Activated CD4-positive, alpha-beta T cell treated with anti-CD3 and anti-CD28 coated beads, Interleukin-2, amount 10 ng/mL, durations not matched to agents 24 days and 14 days (primary cell): Measurements from ENCODE around the gene ATF4. TPM values are rescaled to one million over a fixed set of nuclear protein-coding genes. Genes with fewer than 3 reads are reported as not detected.

ENCODE experiments used
- DNase-seq: peaks from one replicate; pipeline ENCODE4 v3.0.0; 2022
- H3K27ac Mint-ChIP-seq: one replicate; pipeline ENCODE4 v1.8.0; 2022; ENCODE audit warnings: mild to moderate bottlenecking, mixed read lengths
- H3K27me3 Mint-ChIP-seq: one replicate; pipeline ENCODE4 v1.8.0; 2022; ENCODE audit warnings: mixed read lengths
- H3K36me3 Mint-ChIP-seq: one replicate; pipeline ENCODE4 v1.8.0; 2022; ENCODE audit warnings: low read depth, mild to moderate bottlenecking, mixed read lengths
- H3K4me1 Mint-ChIP-seq: one replicate; pipeline ENCODE4 v1.8.0; 2021; ENCODE audit warnings: mixed read lengths
- H3K4me3 Mint-ChIP-seq: one replicate; pipeline ENCODE4 v1.8.0; 2022; ENCODE audit warnings: mild to moderate bottlenecking, moderate library complexity, mixed read lengths
- H3K9me3 Mint-ChIP-seq: one replicate; pipeline ENCODE4 v1.8.0; 2021; ENCODE audit warnings: mixed read lengths
- intact Hi-C: fragments of 100-400 bp; cut with micrococcal nuclease; formaldehyde crosslinking; loops from one replicate; pipeline ENCODE4 v1.15.1; 2023
- total RNA-seq: library from RNA; stranded (reverse); gene quantifications from 2 replicates; pipeline ENCODE4 v1.2.3, GENCODE V29; 2022

ATF4 gene
- total RNA-seq, 1 donor from 2014 or later, result 392 TPM

GRCh38 chr22:39481054-39481453 lies 39.3 kb upstream of the ATF4 start:
- Mint-ChIP-seq H3K9me3 (no peaks in the 10 kb centered on the region), H3K4me1 (no peaks in the 10 kb centered on the region), H3K27ac (no peak overlapping the region), H3K27me3 (no peaks in the 10 kb centered on the region), H3K36me3 (no peaks in the 10 kb centered on the region), H3K4me3 (no peak overlapping the region)
- intact Hi-C loops, result no loop called here
- DNase-seq, result no peak

GRCh38 chr22:39481595-39481994 lies 38.8 kb upstream of the ATF4 start:
- no peaks in the 10 kb centered on the region for H3K9me3 Mint-ChIP-seq

GRCh38 chr22:39482768-39483167 lies 37.6 kb upstream of the ATF4 start:
- Mint-ChIP-seq H3K27me3 (no peaks in the 10 kb centered on the region), H3K4me3 (no peak overlapping the region), H3K36me3 (no peaks in the 10 kb centered on the region), H3K4me1 (no peaks in the 10 kb centered on the region), H3K9me3 (no peaks in the 10 kb centered on the region), H3K27ac (no peak overlapping the region)
- DNase-seq, result no peak
- intact Hi-C loops, result no loop called here

More at GRCh38 chr22:39481595-39481994, 38.8 kb upstream of the ATF4 start:
- no peak for DNase-seq
- H3K4me3 Mint-ChIP-seq, result no peak overlapping the region
- no peaks in the 10 kb centered on the region for H3K4me1 Mint-ChIP-seq
- no peak overlapping the region for H3K27ac Mint-ChIP-seq
- intact Hi-C loops, result no loop called here
- no peaks in the 10 kb centered on the region for H3K36me3 Mint-ChIP-seq
- no peaks in the 10 kb centered on the region for H3K27me3 Mint-ChIP-seq

- no peak overlapping the region for H3K27ac Mint-ChIP-seq
- no peaks in the 10 kb centered on the region for H3K27me3 Mint-ChIP-seq
- H3K36me3 Mint-ChIP-seq, result no peaks in the 10 kb centered on the region
- H3K4me1 Mint-ChIP-seq, result peaks cover 4% of the 10 kb centered on the region
- DNase-seq, result no peak
- no peaks in the 10 kb centered on the region for H3K9me3 Mint-ChIP-seq
- intact Hi-C loops, result no loop called here
- no peak overlapping the region for H3K4me3 Mint-ChIP-seq
These were observed 33.2 kb upstream of the ATF4 start for GRCh38 chr22:39486951-39487825.

DNA sequence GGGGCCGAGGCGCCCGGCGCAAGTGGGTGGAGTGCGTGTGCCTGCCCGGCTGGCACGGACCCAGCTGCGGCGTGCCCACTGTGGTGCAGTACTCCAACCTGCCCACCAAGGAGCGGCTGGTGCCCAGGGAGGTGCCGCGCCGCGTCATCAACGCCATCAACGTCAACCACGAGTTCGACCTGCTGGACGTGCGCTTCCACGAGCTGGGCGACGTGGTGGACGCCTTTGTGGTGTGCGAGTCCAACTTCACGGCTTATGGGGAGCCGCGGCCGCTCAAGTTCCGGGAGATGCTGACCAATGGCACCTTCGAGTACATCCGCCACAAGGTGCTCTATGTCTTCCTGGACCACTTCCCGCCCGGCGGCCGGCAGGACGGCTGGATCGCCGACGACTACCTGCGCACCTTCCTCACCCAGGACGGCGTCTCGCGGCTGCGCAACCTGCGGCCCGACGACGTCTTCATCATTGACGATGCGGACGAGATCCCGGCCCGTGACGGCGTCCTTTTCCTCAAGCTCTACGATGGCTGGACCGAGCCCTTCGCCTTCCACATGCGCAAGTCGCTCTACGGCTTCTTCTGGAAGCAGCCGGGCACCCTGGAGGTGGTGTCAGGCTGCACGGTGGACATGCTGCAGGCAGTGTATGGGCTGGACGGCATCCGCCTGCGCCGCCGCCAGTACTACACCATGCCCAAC lies 32.4 kb upstream of the ATF4 start:
- DNase-seq, result no peak
- Mint-ChIP-seq H3K4me1 (peaks cover 5% of the 10 kb centered on the region), H3K9me3 (no peaks in the 10 kb centered on the region), H3K27ac (no peak overlapping the region), H3K27me3 (no peaks in the 10 kb centered on the region), H3K36me3 (no peaks in the 10 kb centered on the region), H3K4me3 (no peak overlapping the region)
- intact Hi-C loops, result no loop called here

- Mint-ChIP-seq H3K9me3 (no peaks in the 10 kb centered on the region), H3K4me1 (peaks cover 10% of the 10 kb centered on the region), H3K36me3 (no peaks in the 10 kb centered on the region), H3K27ac (no peak overlapping the region), H3K4me3 (no peak overlapping the region), H3K27me3 (no peaks in the 10 kb centered on the region)
- DNase-seq, result no peak
- intact Hi-C loops, result no loop called here
These were observed 31.7 kb upstream of the ATF4 start for GRCh38 chr22:39488563-39489083.

DNA sequence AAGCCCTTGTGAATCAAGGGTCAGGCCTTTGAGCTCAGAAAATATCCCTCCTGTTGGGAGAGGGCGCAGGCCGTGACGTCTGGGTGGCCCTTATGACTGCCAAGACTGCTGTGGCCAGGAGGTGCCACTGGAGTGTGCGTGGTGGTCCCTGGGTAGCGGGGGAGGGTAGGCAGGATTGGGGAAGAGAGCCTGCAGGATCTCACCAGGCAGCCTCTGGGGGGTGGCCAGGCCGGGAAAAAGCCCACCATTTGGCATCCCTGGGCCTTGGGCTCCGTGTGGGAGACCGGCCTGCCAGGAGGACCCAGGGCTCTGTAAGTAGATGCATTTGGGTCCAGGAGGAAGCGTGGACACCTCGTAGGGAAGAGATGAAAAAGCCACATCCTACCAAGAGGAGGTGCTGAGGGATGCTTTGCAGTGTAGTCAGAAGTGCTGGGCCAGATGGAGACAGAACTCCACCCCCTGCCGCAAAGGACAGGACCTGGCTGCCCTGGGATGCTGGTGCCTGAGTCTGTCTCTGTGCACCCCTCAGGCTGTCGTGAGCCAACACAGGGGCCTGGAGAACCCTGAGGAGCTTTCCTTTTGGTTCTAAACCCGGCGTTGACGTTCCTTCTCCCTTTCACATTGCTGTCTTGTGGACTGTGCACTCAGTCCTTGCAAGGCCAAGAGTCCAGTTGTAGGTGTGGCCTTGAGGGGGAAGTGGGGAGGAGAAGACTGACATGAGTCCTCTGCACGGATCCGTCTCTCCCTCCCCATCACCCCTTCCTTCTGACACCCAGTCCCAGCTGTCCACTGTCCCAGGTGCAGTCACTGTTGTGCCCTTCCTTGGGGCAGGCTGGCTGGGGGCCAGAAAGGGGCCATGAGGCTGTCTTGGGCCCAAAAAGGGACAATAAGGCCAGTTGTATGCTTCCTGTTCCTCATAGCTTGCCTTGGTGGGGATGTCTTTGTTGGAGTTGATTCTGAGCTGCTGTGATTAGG lies 31.0 kb upstream of the ATF4 start:
- intact Hi-C loops, result loop anchor here (5.0 kb wide), 1 partner anchor 92 kb away; the partner anchor contains the start of gene TAB1
- Mint-ChIP-seq H3K9me3 (no peaks in the 10 kb centered on the region), H3K4me3 (no peak overlapping the region), H3K4me1 (peaks cover 10% of the 10 kb centered on the region), H3K27me3 (no peaks in the 10 kb centered on the region), H3K27ac (no peak overlapping the region), H3K36me3 (no peaks in the 10 kb centered on the region)
- DNase-seq, result no peak

DNA sequence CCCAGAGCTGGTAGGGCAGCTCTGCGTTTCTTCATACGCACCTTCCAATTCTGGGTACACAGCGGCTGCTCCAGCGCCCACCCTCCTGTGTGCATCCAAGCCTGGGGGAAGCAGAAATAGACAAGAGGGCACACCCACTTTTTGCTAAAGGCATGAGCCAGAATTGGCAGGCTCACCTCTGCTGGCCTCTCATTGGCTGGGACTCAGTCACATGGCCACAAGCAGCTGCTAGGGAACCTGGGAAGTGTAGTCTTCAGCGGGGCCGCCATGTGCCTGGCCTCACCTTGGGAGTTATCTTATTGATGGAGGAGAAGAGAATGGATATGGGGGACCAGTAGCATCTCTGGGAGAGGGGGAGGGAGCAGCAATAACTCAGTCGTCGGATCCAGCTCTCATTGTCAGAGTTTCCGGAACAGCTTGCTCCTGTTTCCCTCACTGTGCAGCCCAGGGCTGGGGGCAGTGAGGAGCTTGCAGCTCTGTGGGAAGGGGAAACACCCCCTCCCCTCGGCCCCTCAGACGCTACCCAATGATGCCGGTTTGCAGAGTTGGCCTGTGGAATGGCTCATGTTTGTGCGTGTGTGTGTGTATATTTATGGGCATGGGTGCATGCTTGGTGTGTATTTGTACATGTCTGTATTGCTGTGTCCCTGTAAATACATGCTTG lies 30.1 kb upstream of the ATF4 start:
- Mint-ChIP-seq H3K4me1 (peaks cover 15% of the 10 kb centered on the region), H3K9me3 (no peaks in the 10 kb centered on the region), H3K36me3 (no peaks in the 10 kb centered on the region), H3K27me3 (no peaks in the 10 kb centered on the region), H3K4me3 (no peak overlapping the region), H3K27ac (no peak overlapping the region)
- peak; percentile 93 for DNase-seq
- intact Hi-C loops, result loop anchor here (5.0 kb wide), 1 partner anchor 93 kb away; the partner anchor contains the start of gene TAB1

GRCh38 chr22:39490966-39491680 lies 29.2 kb upstream of the ATF4 start:
- Mint-ChIP-seq H3K4me1 (peaks cover 16% of the 10 kb centered on the region), H3K9me3 (no peaks in the 10 kb centered on the region), H3K27me3 (no peaks in the 10 kb centered on the region), H3K27ac (no peak overlapping the region), H3K4me3 (no peak overlapping the region), H3K36me3 (no peaks in the 10 kb centered on the region)
- intact Hi-C loops, result loop anchor here (5.0 kb wide), 1 partner anchor 94 kb away; the partner anchor contains the start of gene TAB1
- DNase-seq, result no peak

DNA sequence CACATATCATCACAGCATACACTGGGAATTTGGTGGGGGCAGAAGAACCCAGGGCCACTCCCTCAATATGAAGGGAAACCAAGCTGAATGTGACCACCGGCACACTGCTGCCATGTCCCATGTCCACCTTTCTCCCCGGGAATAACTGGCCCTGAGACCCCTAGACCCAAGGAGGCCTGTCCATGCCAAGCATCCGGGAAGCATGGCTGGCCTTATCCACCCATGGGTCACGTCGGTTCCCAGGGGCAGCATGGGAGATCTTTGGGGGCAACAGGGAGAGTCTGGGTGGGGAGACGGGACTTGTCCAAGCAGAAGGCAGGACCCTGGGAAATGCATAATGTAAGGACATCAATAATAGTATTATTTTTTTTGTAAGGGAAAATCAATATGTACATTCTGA lies 28.7 kb upstream of the ATF4 start:
- H3K27ac Mint-ChIP-seq, result no peak overlapping the region
- DNase-seq, result no peak
- no peak overlapping the region for H3K4me3 Mint-ChIP-seq
- H3K36me3 Mint-ChIP-seq, result no peaks in the 10 kb centered on the region
- no peaks in the 10 kb centered on the region for H3K9me3 Mint-ChIP-seq
- intact Hi-C loops, result loop anchor here (5.0 kb wide), 1 partner anchor 94 kb away; the partner anchor contains the start of gene TAB1
- peaks cover 20% of the 10 kb centered on the region for H3K4me1 Mint-ChIP-seq
- no peaks in the 10 kb centered on the region for H3K27me3 Mint-ChIP-seq

GRCh38 chr22:39492186-39492585 lies 28.2 kb upstream of the ATF4 start:
- no peak for DNase-seq
- intact Hi-C loops, result loop anchor here (5.0 kb wide), 1 partner anchor 95 kb away; the partner anchor contains the start of gene TAB1
- Mint-ChIP-seq H3K27ac (no peak overlapping the region), H3K27me3 (no peaks in the 10 kb centered on the region), H3K36me3 (no peaks in the 10 kb centered on the region), H3K9me3 (no peaks in the 10 kb centered on the region), H3K4me1 (peaks cover 20% of the 10 kb centered on the region), H3K4me3 (no peak overlapping the region)

GRCh38 chr22:39493759-39494158 lies 26.6 kb upstream of the ATF4 start:
- no peak overlapping the region for H3K27ac Mint-ChIP-seq
- no peak for DNase-seq
- H3K36me3 Mint-ChIP-seq, result no peaks in the 10 kb centered on the region
- no peak overlapping the region for H3K4me3 Mint-ChIP-seq
- no peaks in the 10 kb centered on the region for H3K9me3 Mint-ChIP-seq
- H3K4me1 Mint-ChIP-seq, result peaks cover 20% of the 10 kb centered on the region
- intact Hi-C loops, result loop anchor here (1.0 to 5.0 kb wide), 2 partner anchors 36 to 96 kb away; partner anchors contain the start of gene TAB1
- H3K27me3 Mint-ChIP-seq, result peaks cover 3% of the 10 kb centered on the region
